OCI-LY3 (cell line): ENCODE measurements around the gene SSR4.

Source experiments
- EZH2phosphoT487 ChIP-seq: fragments of 200-600 bp; shearing (Covaris generic); IDR thresholded peaks from 2 replicates; pipeline ENCODE4 v1.6.1; 2018; ENCODE audit warnings: antibody characterized with exemption, mixed run types, low read depth
- TF ChIP-seq, protein P1 (sequence below): fragments of 200-600, 300-600 bp; sonication (generic); IDR thresholded peaks from 2 replicates; pipeline ENCODE4 v1.5.1; 2014; ENCODE audit warnings: antibody characterized with exemption, low read length, low read depth

DNA sequence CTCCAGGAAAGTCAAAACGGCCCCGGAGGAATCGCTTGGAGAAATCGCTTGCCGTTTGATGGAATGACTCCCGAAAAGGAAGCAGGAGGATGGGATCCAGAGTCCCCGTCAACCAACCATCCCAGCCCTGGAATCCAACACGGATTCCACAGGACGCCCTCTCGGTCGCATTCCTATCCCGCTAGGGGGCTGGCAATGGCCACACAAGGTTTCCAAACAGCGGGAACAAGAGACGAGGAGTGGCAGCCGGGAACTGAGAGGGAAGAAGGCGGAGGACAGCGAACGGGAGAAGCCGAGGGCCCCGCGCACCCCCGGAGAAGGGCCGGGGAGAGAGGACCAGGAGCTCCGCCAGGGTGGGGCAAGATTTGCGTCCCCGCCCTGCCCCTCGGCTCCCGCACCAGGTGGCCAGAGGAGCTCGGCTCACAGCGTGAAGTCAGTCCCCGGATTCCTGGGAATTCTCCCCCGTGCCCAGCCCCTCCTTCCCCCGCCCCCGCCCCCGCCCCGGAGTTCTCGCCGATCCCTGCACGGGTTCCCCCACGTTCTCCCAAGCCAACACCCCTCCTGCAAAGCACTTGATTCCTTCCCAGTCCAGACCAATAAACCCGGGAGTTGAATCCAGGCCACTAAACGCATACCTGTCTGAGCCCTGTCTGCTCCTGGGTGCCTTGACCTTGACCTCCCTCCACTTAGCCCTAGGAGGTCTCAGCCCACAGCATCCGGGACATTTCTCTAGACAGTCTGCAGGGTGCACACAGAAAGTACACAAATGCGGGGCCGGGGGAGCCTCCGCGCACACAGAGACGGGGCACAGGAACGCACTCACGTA lies 34.5 kb downstream of the SSR4 start:
- TF ChIP-seq, protein P1, sequence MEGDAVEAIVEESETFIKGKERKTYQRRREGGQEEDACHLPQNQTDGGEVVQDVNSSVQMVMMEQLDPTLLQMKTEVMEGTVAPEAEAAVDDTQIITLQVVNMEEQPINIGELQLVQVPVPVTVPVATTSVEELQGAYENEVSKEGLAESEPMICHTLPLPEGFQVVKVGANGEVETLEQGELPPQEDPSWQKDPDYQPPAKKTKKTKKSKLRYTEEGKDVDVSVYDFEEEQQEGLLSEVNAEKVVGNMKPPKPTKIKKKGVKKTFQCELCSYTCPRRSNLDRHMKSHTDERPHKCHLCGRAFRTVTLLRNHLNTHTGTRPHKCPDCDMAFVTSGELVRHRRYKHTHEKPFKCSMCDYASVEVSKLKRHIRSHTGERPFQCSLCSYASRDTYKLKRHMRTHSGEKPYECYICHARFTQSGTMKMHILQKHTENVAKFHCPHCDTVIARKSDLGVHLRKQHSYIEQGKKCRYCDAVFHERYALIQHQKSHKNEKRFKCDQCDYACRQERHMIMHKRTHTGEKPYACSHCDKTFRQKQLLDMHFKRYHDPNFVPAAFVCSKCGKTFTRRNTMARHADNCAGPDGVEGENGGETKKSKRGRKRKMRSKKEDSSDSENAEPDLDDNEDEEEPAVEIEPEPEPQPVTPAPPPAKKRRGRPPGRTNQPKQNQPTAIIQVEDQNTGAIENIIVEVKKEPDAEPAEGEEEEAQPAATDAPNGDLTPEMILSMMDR = no peak
- TF ChIP-seq EZH2phosphoT487 = no peak
